Subcutaneous adipose tissue (tissue), 4 donors: ENCODE data around the gene CERCAM. TPM values are rescaled to one million over a fixed set of nuclear protein-coding genes. Genes with fewer than 3 reads are reported as not detected.

Experiments
- CTCF ChIP-seq: fragments of 450-650 bp; IDR thresholded peaks from one replicate; pipeline ENCODE4 v1.5.1; 2016; ENCODE audit warnings: low read depth, mild to moderate bottlenecking, control low read depth, antibody characterized with exemption, moderate library complexity
- total RNA-seq, 4 donors: library from RNA; depleted of rRNA; stranded (reverse); fragments of >200 nt; gene quantifications; one replicate each; pipeline ENCODE4 v1.1.0, GENCODE V29; 2016

CERCAM gene
- total RNA-seq, 4 donors from 2014 or later: 8.3 to 34.7 (median 31.4) TPM

GRCh38 chr9:128406848-128407391 lies 13.7 kb upstream of the CERCAM start:
- TF ChIP-seq CTCF: no peak

GRCh38 chr9:128408963-128409431 lies 11.7 kb upstream of the CERCAM start:
- no peak for TF ChIP-seq CTCF

GRCh38 chr9:128409450-128409849 lies 11.2 kb upstream of the CERCAM start:
- no peak for TF ChIP-seq CTCF

GRCh38 chr9:128409978-128410377 lies 10.7 kb upstream of the CERCAM start:
- no peak for TF ChIP-seq CTCF

- no peak for TF ChIP-seq CTCF
These were observed 9.1 kb upstream of the CERCAM start for GRCh38 chr9:128411364-128412119.

GRCh38 chr9:128412120-128412790 lies 8.4 kb upstream of the CERCAM start:
- TF ChIP-seq CTCF: no peak

- TF ChIP-seq CTCF: no peak
These were observed 6.2 kb upstream of the CERCAM start for GRCh38 chr9:128414461-128414860.
